Karpas-422 (cell line): Measurements from ENCODE around the gene SF3B5. TPM values are rescaled to one million over a fixed set of nuclear protein-coding genes. Genes with fewer than 3 reads are reported as not detected.

ENCODE experiments used
- DNase-seq: peaks from one replicate; pipeline ENCODE4 v3.0.0-alpha.2; 2015
- H2AFZ ChIP-seq: fragments of 200-600 bp; sonication (generic); 2 replicates; pipeline ENCODE4 v1.6.1; 2014; ENCODE audit warnings: antibody characterized with exemption, low read length, mixed read lengths
- H3K27ac ChIP-seq: fragments of 200-600 bp; sonication (generic); 2 replicates; pipeline ENCODE4 v1.5.1; 2014; ENCODE audit warnings: mild to moderate bottlenecking, low read length, moderate library complexity
- H3K27me3 ChIP-seq: fragments of 200-600 bp; sonication (generic); 2 replicates; pipeline ENCODE4 v1.6.1; 2014; ENCODE audit warnings: low read length, mixed read lengths
- H3K36me3 ChIP-seq: fragments of 200-600 bp; sonication (generic); 2 replicates; pipeline ENCODE4 v1.6.1; 2014; ENCODE audit warnings: low read length, mixed read lengths; ENCODE audit not compliant: insufficient read depth
- H3K4me1 ChIP-seq: fragments of 200-600 bp; sonication (generic); 2 replicates; pipeline ENCODE4 v1.6.1; 2014; ENCODE audit warnings: mild to moderate bottlenecking, low read length, mixed read lengths
- H3K4me2 ChIP-seq: fragments of 200-600 bp; sonication (generic); 2 replicates; pipeline ENCODE4 v1.6.1; 2014; ENCODE audit warnings: low read length, low read depth, mild to moderate bottlenecking; ENCODE audit not compliant: poor library complexity, severe bottlenecking
- H3K4me3 ChIP-seq: fragments of 200-600 bp; sonication (generic); 2 replicates; pipeline ENCODE4 v1.5.1; 2014; ENCODE audit warnings: mild to moderate bottlenecking, antibody characterized with exemption, low read length, mixed read lengths
- H3K79me2 ChIP-seq: fragments of 200-600 bp; sonication (generic); 2 replicates; pipeline ENCODE4 v1.6.1; 2014; ENCODE audit warnings: mild to moderate bottlenecking, low read length, mixed read lengths
- H3K9ac ChIP-seq: fragments of 200-600 bp; sonication (generic); 2 replicates; pipeline ENCODE4 v1.6.0; 2014; ENCODE audit warnings: low read length
- H3K9me2 ChIP-seq: fragments of 200-600 bp; sonication (generic), shearing (Covaris generic); replicated peaks from 2 replicates; pipeline ENCODE4 v1.6.0; 2014; ENCODE audit warnings: mild to moderate bottlenecking, low read length, moderate library complexity; ENCODE audit not compliant: insufficient read depth
- H3K9me3 ChIP-seq: fragments of 300-700, 200-600 bp; sonication (generic); 2 replicates; pipeline ENCODE4 v1.6.1; 2014; ENCODE audit warnings: low read length, mixed read lengths
- H4K20me1 ChIP-seq: fragments of 200-600 bp; sonication (generic); 2 replicates; pipeline ENCODE4 v1.6.1; 2014; ENCODE audit warnings: mild to moderate bottlenecking, antibody characterized with exemption, low read length, low read depth; ENCODE audit not compliant: insufficient read depth
- total RNA-seq: library from RNA; depleted of rRNA; stranded (reverse); fragments of >200 nt; shearing (Covaris generic); gene quantifications from 2 replicates; pipeline ENCODE4 v1.2.3, GENCODE V29; 2014; ENCODE audit warnings: low replicate concordance

Gene SF3B5
- total RNA-seq, 1 experiment from 2014 or later: 149 TPM

DNA sequence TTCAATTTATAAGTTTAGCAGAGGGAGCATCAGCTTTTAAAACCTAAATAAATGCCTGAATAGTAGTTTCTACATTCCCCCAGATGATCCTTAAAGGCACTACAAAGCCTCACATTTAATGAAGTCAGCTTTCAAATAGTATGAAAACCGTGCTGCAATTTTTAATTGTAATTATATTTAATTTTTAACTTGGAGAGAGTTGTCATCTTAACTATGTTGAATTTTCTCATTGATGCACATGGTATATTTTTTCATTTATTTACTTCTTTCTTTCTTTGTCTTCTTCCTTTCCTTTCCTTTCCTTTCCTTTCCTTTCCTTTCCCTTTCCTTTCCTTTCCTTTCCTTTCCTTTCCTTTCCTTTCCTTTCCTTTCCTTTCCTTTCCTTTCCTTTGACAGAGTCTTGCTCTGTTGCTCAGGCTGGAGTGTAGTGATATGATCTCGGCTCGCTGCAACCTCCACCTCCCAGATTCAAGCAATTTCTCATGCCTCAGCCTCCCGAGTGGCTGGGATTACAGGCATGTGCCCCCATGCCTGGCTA is 7.7 kb upstream of the SF3B5 start:
- H3K27ac ChIP-seq: no peak overlapping the region
- no peaks in the 10 kb centered on the region for H4K20me1 ChIP-seq
- no peak overlapping the region for H2AFZ ChIP-seq
- H3K9ac ChIP-seq: no peak overlapping the region
- no peaks in the 10 kb centered on the region for H3K36me3 ChIP-seq
- H3K4me1 ChIP-seq: no peaks in the 10 kb centered on the region
- H3K9me2 ChIP-seq: no peaks in the 10 kb centered on the region
- H3K9me3 ChIP-seq: no peaks in the 10 kb centered on the region
- H3K79me2 ChIP-seq: no peaks in the 10 kb centered on the region
- H3K4me3 ChIP-seq: no peak overlapping the region
- no peak for DNase-seq
- no peaks in the 10 kb centered on the region for H3K27me3 ChIP-seq
- H3K4me2 ChIP-seq: no peak overlapping the region

DNA sequence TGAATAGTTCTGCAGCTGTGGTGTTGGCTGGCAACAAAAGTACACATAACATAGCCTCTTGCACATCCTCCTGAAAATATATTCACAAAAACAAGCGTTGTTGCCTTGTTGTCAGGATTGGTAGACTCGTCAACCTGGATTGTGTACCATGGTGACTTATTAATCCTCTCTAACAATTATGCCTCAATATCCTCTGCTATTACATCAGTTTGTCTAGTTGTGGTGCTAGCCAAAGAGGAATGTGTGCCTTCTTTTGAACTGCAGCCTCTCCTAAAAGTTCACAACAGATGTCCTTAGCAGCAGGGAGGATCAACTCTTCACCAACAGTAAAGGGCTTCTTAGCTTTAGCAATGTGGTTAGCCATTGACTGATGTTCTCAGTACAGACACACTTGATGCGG is 3.6 kb upstream of the SF3B5 start:
- Histone ChIP-seq H2AFZ (peak overlapping the region; percentile 32; the same call in 1 of the 2 replicates), H3K79me2 (peaks cover 14% of the 10 kb centered on the region), H4K20me1 (peaks cover 4% of the 10 kb centered on the region; the same call in 1 of the 2 replicates), H3K9ac (no peak overlapping the region), H3K4me2 (no peak overlapping the region), H3K4me1 (peaks cover 15% of the 10 kb centered on the region), H3K9me3 (no peaks in the 10 kb centered on the region), H3K9me2 (no peaks in the 10 kb centered on the region; the same call in 1 of the 2 replicates), H3K27me3 (no peaks in the 10 kb centered on the region), H3K36me3 (no peaks in the 10 kb centered on the region), H3K4me3 (no peak overlapping the region), H3K27ac (no peak overlapping the region)
- DNase-seq: no peak

DNA sequence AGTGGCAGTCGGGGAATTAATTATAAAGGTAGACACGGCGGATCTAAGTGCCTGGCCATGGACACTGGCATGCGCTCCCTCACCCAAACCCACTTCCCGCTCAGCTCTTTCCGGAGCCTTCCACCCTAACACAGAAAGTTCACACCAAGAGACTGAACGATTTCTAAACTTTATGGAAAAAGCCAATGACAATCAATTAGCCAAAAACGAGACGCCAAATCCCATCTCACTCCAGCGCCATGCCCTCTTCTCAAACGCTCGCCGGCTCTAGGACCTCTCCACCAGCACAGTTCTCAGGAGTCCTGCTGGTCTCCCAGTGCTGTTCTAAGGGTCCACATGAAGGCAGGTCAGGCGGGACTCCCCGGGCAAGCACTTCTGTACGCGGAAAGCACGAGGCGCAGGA is 641 bp downstream of the SF3B5 start:
- Histone ChIP-seq H3K9ac (peak overlapping the region; percentile 87), H3K79me2 (peaks cover 21% of the 10 kb centered on the region), H3K4me2 (peak overlapping the region; percentile 91), H3K9me3 (no peaks in the 10 kb centered on the region), H3K4me1 (peaks cover 21% of the 10 kb centered on the region), H3K36me3 (no peaks in the 10 kb centered on the region), H3K4me3 (peak overlapping the region; percentile 91), H3K9me2 (no peaks in the 10 kb centered on the region; the same call in 1 of the 2 replicates), H2AFZ (no peak overlapping the region), H3K27me3 (no peaks in the 10 kb centered on the region), H3K27ac (peak overlapping the region; percentile 40; the same call in 1 of the 2 replicates), H4K20me1 (peaks cover 6% of the 10 kb centered on the region; the same call in 1 of the 2 replicates)
- DNase-seq: peak; percentile 49

DNA sequence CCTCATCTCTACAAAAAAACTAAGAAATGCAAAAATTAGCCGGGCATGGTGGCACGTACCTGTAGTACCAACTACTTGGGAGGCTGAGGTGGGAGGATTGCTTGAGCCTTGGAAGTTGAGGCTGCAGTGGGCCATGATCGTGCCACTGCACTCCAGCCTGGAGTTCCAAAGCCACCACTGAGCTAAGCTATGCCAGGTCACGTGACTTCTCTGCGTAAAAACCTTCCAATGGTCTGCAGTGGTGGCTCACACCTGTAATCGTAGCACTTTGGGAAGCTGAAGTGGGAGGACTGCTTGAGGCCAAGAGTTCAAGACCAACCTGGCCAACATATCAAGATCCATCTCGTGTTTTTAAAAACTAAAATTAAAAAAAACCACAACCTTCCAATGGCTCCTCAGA is 1.7 kb downstream of the SF3B5 start:
- H2AFZ ChIP-seq: no peak overlapping the region
- H3K9me3 ChIP-seq: no peaks in the 10 kb centered on the region
- no peak overlapping the region for H3K9ac ChIP-seq

DNA sequence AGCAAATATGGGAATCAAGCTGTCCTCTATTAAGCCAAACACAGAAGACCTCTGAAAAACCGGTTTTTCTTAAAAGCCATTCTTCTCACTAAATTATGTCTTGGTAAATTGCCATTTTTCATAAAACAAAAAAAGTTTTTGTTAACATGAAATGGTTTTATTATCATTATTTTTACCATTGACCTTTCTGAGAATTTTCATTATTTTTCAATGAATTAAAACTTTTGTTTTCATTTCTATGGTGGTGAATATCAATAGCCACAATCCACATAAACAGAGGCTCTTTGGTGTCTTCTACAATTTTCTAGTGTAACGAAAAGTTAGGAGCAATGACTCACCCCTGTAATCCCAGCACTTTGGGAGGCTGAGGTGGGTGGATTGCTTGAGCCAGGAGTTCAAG is 2.1 kb downstream of the SF3B5 start:
- Histone ChIP-seq H3K9me2 (no peaks in the 10 kb centered on the region; the same call in 1 of the 2 replicates), H3K9me3 (no peaks in the 10 kb centered on the region), H4K20me1 (peaks cover 6% of the 10 kb centered on the region; the same call in 1 of the 2 replicates), H3K27me3 (no peaks in the 10 kb centered on the region), H3K4me2 (peak overlapping the region; percentile 91), H3K36me3 (no peaks in the 10 kb centered on the region), H3K79me2 (peaks cover 21% of the 10 kb centered on the region), H3K9ac (no peak overlapping the region), H3K4me1 (peaks cover 21% of the 10 kb centered on the region), H2AFZ (no peak overlapping the region), H3K27ac (no peak overlapping the region), H3K4me3 (no peak overlapping the region)
- DNase-seq: no peak

More for the DNA sequence above, 1.7 kb downstream of the SF3B5 start:
- H3K4me3 ChIP-seq: peak overlapping the region; percentile 91
- peaks cover 21% of the 10 kb centered on the region for H3K79me2 ChIP-seq
- H3K4me1 ChIP-seq: peaks cover 21% of the 10 kb centered on the region
- H3K36me3 ChIP-seq: no peaks in the 10 kb centered on the region
- peaks cover 6% of the 10 kb centered on the region; the same call in 1 of the 2 replicates for H4K20me1 ChIP-seq
- no peaks in the 10 kb centered on the region; the same call in 1 of the 2 replicates for H3K9me2 ChIP-seq
- H3K27ac ChIP-seq: no peak overlapping the region
- DNase-seq: no peak
- H3K4me2 ChIP-seq: peak overlapping the region; percentile 91
- H3K27me3 ChIP-seq: no peaks in the 10 kb centered on the region

DNA sequence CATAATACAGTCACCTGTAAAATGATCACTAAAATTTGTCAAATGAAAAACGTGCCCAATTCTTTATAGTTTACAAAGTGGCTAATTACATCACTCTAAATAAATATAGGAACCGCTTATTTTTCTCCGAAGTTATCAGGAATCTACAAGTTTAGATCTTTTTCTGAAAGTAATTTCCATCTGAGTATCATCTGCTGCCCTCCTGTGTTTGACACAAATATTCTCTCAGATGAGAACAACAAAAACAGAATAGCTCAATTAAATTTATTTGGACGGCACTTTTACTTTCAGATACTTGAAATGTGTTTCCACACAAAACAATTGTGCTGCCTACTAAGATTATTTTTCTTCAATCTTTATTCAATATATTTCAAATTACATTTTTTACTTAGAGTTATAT is 5.0 kb downstream of the SF3B5 start:
- no peak overlapping the region for H2AFZ ChIP-seq
- H3K36me3 ChIP-seq: no peaks in the 10 kb centered on the region
- no peak overlapping the region for H3K4me2 ChIP-seq
- peaks cover 21% of the 10 kb centered on the region for H3K79me2 ChIP-seq
- H3K4me1 ChIP-seq: peaks cover 18% of the 10 kb centered on the region
- DNase-seq: no peak
- no peak overlapping the region for H3K9ac ChIP-seq
- no peaks in the 10 kb centered on the region for H3K9me2 ChIP-seq
- H3K4me3 ChIP-seq: no peak overlapping the region
- H3K27me3 ChIP-seq: no peaks in the 10 kb centered on the region
- no peaks in the 10 kb centered on the region for H3K9me3 ChIP-seq
- no peak overlapping the region for H3K27ac ChIP-seq
- peaks cover 6% of the 10 kb centered on the region; the same call in 1 of the 2 replicates for H4K20me1 ChIP-seq

DNA sequence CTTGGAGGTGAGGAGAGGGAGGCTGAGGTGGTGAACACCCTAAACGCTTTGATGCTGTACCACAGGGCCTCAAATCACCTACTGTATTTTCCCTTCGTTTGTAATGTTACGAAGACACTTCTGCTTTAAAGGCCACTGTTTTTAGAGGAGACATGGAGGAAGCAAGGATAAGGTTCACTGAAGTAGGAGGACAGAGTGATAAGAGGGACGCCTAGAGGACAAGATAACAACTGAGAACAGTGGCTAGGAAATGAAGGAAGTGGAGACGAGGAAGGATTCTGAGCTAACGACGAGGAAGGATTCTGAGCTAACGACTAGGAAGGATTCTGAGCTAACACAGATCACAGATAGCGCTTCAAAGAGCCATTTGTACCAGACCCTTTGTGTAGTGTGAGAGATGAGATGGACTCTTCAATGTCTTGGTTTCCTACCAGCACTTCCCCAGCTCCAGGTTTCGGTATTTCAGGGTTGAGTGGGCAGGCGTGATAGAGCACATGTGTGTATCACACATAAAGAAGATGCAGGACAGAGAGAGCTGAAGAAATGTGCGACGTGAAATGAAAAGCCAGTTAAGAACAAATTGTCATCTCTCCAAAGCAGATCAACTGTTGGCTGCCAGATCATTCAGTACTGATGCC is 7.5 kb downstream of the SF3B5 start:
- no peaks in the 10 kb centered on the region for H4K20me1 ChIP-seq
- no peak overlapping the region for H3K27ac ChIP-seq
- H3K9ac ChIP-seq: no peak overlapping the region
- H3K4me2 ChIP-seq: no peak overlapping the region
- H3K27me3 ChIP-seq: no peaks in the 10 kb centered on the region
- DNase-seq: no peak
- no peaks in the 10 kb centered on the region for H3K79me2 ChIP-seq
- no peak overlapping the region for H3K4me3 ChIP-seq
- peaks cover 3% of the 10 kb centered on the region; the same call in 1 of the 2 replicates for H3K4me1 ChIP-seq
- H2AFZ ChIP-seq: no peak overlapping the region
- no peaks in the 10 kb centered on the region for H3K36me3 ChIP-seq
- H3K9me2 ChIP-seq: no peaks in the 10 kb centered on the region
- no peaks in the 10 kb centered on the region for H3K9me3 ChIP-seq

DNA sequence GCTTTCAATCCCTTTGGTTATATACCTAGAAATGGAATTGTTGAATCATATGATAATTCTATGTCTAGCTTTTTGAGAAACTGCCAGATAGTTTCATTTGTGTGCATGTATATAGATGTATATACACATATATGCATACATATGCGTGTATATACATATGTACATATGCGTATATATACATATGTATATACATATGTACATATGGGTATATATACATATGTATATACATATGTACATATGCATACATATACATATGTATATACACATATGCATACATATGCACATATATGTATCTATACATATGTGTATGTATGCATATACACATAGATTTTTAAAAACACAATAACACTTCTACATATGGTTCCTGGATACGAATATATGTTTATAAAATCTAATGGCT is 8.4 kb downstream of the SF3B5 start:
- Histone ChIP-seq H3K27ac (no peak overlapping the region), H3K9me2 (no peaks in the 10 kb centered on the region), H3K27me3 (no peaks in the 10 kb centered on the region), H3K79me2 (no peaks in the 10 kb centered on the region), H3K4me2 (no peak overlapping the region), H3K36me3 (no peaks in the 10 kb centered on the region), H3K9ac (no peak overlapping the region), H4K20me1 (no peaks in the 10 kb centered on the region), H3K4me3 (no peak overlapping the region), H3K4me1 (peaks cover 3% of the 10 kb centered on the region; the same call in 1 of the 2 replicates), H3K9me3 (no peaks in the 10 kb centered on the region), H2AFZ (no peak overlapping the region)
- DNase-seq: no peak
